K562 (cell line): Measurements from ENCODE around the gene CLASP1. TPM values are rescaled to one million over a fixed set of nuclear protein-coding genes. Genes with fewer than 3 reads are reported as not detected.

Source experiments
- C11orf30 ChIP-seq: fragments of 450-650 bp; IDR thresholded peaks from 2 replicates; pipeline ENCODE4 v1.6.1; 2016; ENCODE audit warnings: low read depth, mild to moderate bottlenecking
- CHD4 ChIP-seq: fragments of 200-600 bp; sonication (generic); IDR thresholded peaks from 3 replicates; pipeline ENCODE4 v1.6.1; 2012; ENCODE audit warnings: low read depth, mild to moderate bottlenecking, mixed read lengths, low read length, inconsistent platforms; ENCODE audit not compliant: insufficient read depth, insufficient replicate concordance, poor library complexity, severe bottlenecking
- CREB1 ChIP-seq, 2 experiments: sonication (generic) in 1 of 2; formaldehyde crosslinking in 1 of 2; IDR thresholded peaks; 2 replicates each; pipeline versions ENCODE4 v1.6.1 to v1.8.0; 2012 to 2022; ENCODE audit warnings: inconsistent platforms in 1 of 2, mild to moderate bottlenecking in 1 of 2, missing genetic modification reagents in 1 of 2, moderate library complexity in 1 of 2
- HMGN3 ChIP-seq: IDR thresholded peaks from 2 replicates; pipeline ENCODE4 v1.6.1; 2011; ENCODE audit warnings: borderline replicate concordance, low read depth, mild to moderate bottlenecking, mixed read lengths, low read length; ENCODE audit not compliant: insufficient read length; ENCODE audit errors: extremely low read depth
- HOXB6 ChIP-seq: fragments of 250-450 bp; sonication (Bioruptor Pico); IDR thresholded peaks from 2 replicates; pipeline ENCODE4 v1.5.1; 2022; ENCODE audit warnings: mild to moderate bottlenecking, borderline replicate concordance
- ILF3 ChIP-seq: fragments of 450-650 bp; IDR thresholded peaks from 2 replicates; pipeline ENCODE4 v1.6.1; 2018; ENCODE audit warnings: antibody characterized with exemption, mild to moderate bottlenecking, moderate library complexity, borderline replicate concordance
- MTA1 ChIP-seq: fragments of 450-650 bp; IDR thresholded peaks from 2 replicates; pipeline ENCODE4 v1.6.1; 2017; ENCODE audit warnings: borderline replicate concordance
- NCOA1 ChIP-seq: fragments of 450-650 bp; IDR thresholded peaks from 2 replicates; pipeline ENCODE4 v1.6.1; 2016; ENCODE audit warnings: low read depth
- NR2C1 ChIP-seq, 2 experiments: fragments of 450-650 bp; IDR thresholded peaks; 2 replicates each; pipeline ENCODE4 v1.6.1; 2017; ENCODE audit warnings: mild to moderate bottlenecking in 2 of 2, antibody characterized with exemption in 1 of 2, inconsistent platforms in 1 of 2, missing compliant biosample characterization in 1 of 2, missing genetic modification characterization in 1 of 2
- RB1 ChIP-seq: fragments of 450-650 bp; IDR thresholded peaks from 2 replicates; pipeline ENCODE4 v1.6.1; 2017; ENCODE audit warnings: low read depth, mild to moderate bottlenecking
- THAP12 ChIP-seq: fragments of 250-450 bp; sonication (Bioruptor Pico); IDR thresholded peaks from 2 replicates; pipeline ENCODE4 v1.9.0; 2021; ENCODE audit warnings: mild to moderate bottlenecking, inconsistent platforms
- ZNF263 ChIP-seq: sonication (generic); formaldehyde crosslinking; IDR thresholded peaks from 2 replicates; pipeline ENCODE4 v1.8.0; 2022; ENCODE audit warnings: mild to moderate bottlenecking, missing genetic modification reagents, borderline replicate concordance
- ZNF609 ChIP-seq: sonication (generic); formaldehyde crosslinking; IDR thresholded peaks from 2 replicates; pipeline ENCODE4 v1.8.1; 2023; ENCODE audit warnings: missing genetic modification reagents, mild to moderate bottlenecking, borderline replicate concordance
- polyA plus RNA-seq, 8 experiments: library from polyadenylated mRNA; depleted of rRNA in 4 of 8; stranded (reverse) in 5 of 8; unstranded in 3 of 8; fragments of >200 nt; fragmentation: Nextera tagmentation in 2 of 8; fragmentation: Illumina TruSeq in 1 of 8; extraction: Ambion mirVana in 2 of 8; extraction: Trizol in 1 of 8; gene quantifications; 2 replicates each; pipeline versions ENCODE4 v1.2.1 to v1.2.3, GENCODE V29; 2011 to 2014; ENCODE audit warnings: inconsistent platforms in 1 of 8, missing spikeins in 1 of 8
- total RNA-seq, 7 experiments: library from RNA; depleted of rRNA in 6 of 7; stranded (reverse); fragments of >200 nt in 6 of 7; fragmentation: Illumina TruSeq in 2 of 7; extraction: Trizol in 2 of 7; gene quantifications; 2 replicates each; pipeline versions ENCODE4 v1.2.1 to v1.2.3, GENCODE V29; 2011 to 2021; ENCODE audit warnings: low replicate concordance in 1 of 7
- TF ChIP-seq, protein P1 (sequence below), 2 experiments: fragments of 450-650 bp in 1 of 2; sonication (generic) in 1 of 2; formaldehyde crosslinking; conservative IDR thresholded peaks; 2 replicates each; pipeline versions ENCODE4 v1.4.0 to v1.8.1; 2020 to 2022; ENCODE audit warnings: mild to moderate bottlenecking in 1 of 2, missing genetic modification reagents in 1 of 2
- TF ChIP-seq, protein P2 (sequence below): fragments of 450-650 bp; formaldehyde crosslinking; IDR thresholded peaks from 2 replicates; pipeline ENCODE4 v1.4.0; 2022; ENCODE audit warnings: mild to moderate bottlenecking, moderate library complexity

The CLASP1 gene
- total and polyA plus RNA-seq, 9 of the 15 experiments (the other 6 are each of a cell fraction or from before 2014, with no cell fraction given): 1.7 to 40.3 (median 20.7) TPM

DNA sequence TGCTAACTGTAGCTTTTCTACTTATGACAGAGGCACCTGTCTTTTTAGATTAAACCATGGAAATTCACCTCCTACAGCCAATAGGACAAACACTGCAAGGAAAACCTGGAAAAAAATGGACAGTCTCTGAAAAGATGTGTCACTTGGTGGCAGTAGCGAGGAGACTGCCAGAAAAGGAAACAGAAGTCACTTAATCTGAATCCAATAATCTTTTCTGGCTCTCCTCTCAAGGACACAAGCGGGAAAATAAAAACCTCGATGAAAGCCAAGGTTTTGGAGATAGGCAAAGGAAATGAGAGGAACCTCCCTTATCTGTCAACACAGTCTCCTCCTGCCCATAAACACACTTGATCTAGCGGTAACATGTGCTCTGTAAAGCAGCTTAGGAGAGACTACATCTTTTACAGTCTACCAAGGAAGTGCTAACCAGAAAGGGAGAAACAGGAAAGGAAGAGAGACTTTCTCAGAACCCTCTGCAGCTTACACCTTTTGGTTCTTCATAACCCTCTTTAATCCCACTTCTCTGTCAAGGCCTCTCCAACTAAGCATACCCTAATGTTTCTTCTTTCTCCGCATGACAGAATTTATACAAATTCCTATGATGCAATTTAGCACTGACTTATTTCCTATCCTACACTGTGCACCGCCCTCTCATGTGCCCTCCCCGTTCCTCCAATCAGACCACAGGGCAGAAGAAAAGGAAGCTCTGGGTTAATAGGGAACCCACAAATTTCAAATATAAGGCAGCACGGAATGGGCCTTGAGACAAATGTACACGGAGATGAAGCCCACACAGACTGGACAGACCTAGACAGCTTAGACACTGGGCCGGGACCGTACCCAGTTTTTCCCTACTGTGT lies 52.8 kb downstream of the CLASP1 start (continued):
- no peak for TF ChIP-seq THAP12 (CRISPR knock-in tag)
- 0 out of 2 replicates have a peak, but pooled peaks have one; percentile 43 for TF ChIP-seq ZNF609
- no peak for TF ChIP-seq HOXB6 (CRISPR knock-in tag)
- peak; percentile 43; the same call in 1 of the 2 replicates for TF ChIP-seq NR2C1 (IDR thresholded peaks at IDR 0.05)
- TF ChIP-seq NR2C1 (tag; IDR thresholded peaks at IDR 0.05): peak; percentile 64; the same call in 1 of the 2 replicates
- TF ChIP-seq ZNF263 (CRISPR knock-in tag): peak; percentile 70; the same call in 1 of the 2 replicates
- TF ChIP-seq NCOA1: peak; percentile 75
- TF ChIP-seq, protein P1, sequence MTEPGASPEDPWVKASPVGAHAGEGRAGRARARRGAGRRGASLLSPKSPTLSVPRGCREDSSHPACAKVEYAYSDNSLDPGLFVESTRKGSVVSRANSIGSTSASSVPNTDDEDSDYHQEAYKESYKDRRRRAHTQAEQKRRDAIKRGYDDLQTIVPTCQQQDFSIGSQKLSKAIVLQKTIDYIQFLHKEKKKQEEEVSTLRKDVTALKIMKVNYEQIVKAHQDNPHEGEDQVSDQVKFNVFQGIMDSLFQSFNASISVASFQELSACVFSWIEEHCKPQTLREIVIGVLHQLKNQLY (CRISPR knock-in tag; conservative IDR thresholded peaks at IDR 0.05): no peak
- TF ChIP-seq C11orf30: 0 out of 2 replicates have a peak, but pooled peaks have one; percentile 15
- no peak for TF ChIP-seq CHD4
- peak; percentile 16; the same call in 1 of the 2 replicates for TF ChIP-seq CREB1 (IDR thresholded peaks at IDR 0.05)
- TF ChIP-seq CREB1 (CRISPR knock-in tag; IDR thresholded peaks at IDR 0.05): no peak
- no peak for TF ChIP-seq HMGN3
- peak; percentile 81; the same call in 1 of the 2 replicates for TF ChIP-seq MTA1
- TF ChIP-seq, protein P2, sequence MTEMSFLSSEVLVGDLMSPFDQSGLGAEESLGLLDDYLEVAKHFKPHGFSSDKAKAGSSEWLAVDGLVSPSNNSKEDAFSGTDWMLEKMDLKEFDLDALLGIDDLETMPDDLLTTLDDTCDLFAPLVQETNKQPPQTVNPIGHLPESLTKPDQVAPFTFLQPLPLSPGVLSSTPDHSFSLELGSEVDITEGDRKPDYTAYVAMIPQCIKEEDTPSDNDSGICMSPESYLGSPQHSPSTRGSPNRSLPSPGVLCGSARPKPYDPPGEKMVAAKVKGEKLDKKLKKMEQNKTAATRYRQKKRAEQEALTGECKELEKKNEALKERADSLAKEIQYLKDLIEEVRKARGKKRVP (CRISPR knock-in tag): peak; percentile 83; the same call in 1 of the 2 replicates
- TF ChIP-seq ILF3: no peak
- no peak for TF ChIP-seq RB1
